HEK293T (cell line): ENCODE results near the gene LRP1B.

Source experiments
- ARNT ChIP-seq: fragments of 450-650 bp; IDR thresholded peaks from 2 replicates; pipeline ENCODE4 v1.6.1; 2017; ENCODE audit warnings: mild to moderate bottlenecking
- BHLHE40 ChIP-seq: fragments of 450-650 bp; IDR thresholded peaks from 2 replicates; pipeline ENCODE4 v1.6.1; 2016; ENCODE audit warnings: mild to moderate bottlenecking, moderate library complexity, borderline replicate concordance
- ELF4 ChIP-seq: fragments of 450-650 bp; IDR thresholded peaks from 2 replicates; pipeline ENCODE4 v1.6.1; 2017; ENCODE audit warnings: antibody characterized with exemption
- FOXK2 ChIP-seq: fragments of 450-650 bp; IDR thresholded peaks from 2 replicates; pipeline ENCODE4 v1.6.1; 2016; ENCODE audit warnings: mild to moderate bottlenecking
- FOXM1 ChIP-seq: fragments of 450-650 bp; IDR thresholded peaks from 2 replicates; pipeline ENCODE4 v1.6.1; 2017; ENCODE audit warnings: mild to moderate bottlenecking, borderline replicate concordance
- HDGF ChIP-seq: fragments of 450-650 bp; IDR thresholded peaks from 2 replicates; pipeline ENCODE4 v1.6.1; 2017; ENCODE audit warnings: antibody characterized with exemption, borderline replicate concordance
- L3MBTL2 ChIP-seq: fragments of 450-650 bp; conservative IDR thresholded peaks from 2 replicates; pipeline ENCODE4 v1.6.1; 2016; ENCODE audit warnings: mild to moderate bottlenecking
- SP1 ChIP-seq: fragments of 450-650 bp; IDR thresholded peaks from 2 replicates; pipeline ENCODE4 v1.6.1; 2017
- SUZ12 ChIP-seq: fragments of 450-650 bp; IDR thresholded peaks from 2 replicates; pipeline ENCODE4 v1.6.1; 2016; ENCODE audit warnings: mild to moderate bottlenecking
- TARDBP ChIP-seq: fragments of 450-650 bp; IDR thresholded peaks from 2 replicates; pipeline ENCODE4 v1.6.1; 2016

- TF ChIP-seq SUZ12 (no peak), FOXK2 (no peak), HDGF (no peak), SP1 (no peak), ARNT (no peak), TARDBP (no peak), ELF4 (no peak), L3MBTL2 (no peak), BHLHE40 (no peak), FOXM1 (no peak)
These were observed 1261.7 kb downstream of the LRP1B start for GRCh38 chr2:140869107-140869506.
